ENCODE results near the gene ALG9. TPM values are rescaled to one million over a fixed set of nuclear protein-coding genes. Genes with fewer than 3 reads are reported as not detected.

The ALG9 gene, protein sequence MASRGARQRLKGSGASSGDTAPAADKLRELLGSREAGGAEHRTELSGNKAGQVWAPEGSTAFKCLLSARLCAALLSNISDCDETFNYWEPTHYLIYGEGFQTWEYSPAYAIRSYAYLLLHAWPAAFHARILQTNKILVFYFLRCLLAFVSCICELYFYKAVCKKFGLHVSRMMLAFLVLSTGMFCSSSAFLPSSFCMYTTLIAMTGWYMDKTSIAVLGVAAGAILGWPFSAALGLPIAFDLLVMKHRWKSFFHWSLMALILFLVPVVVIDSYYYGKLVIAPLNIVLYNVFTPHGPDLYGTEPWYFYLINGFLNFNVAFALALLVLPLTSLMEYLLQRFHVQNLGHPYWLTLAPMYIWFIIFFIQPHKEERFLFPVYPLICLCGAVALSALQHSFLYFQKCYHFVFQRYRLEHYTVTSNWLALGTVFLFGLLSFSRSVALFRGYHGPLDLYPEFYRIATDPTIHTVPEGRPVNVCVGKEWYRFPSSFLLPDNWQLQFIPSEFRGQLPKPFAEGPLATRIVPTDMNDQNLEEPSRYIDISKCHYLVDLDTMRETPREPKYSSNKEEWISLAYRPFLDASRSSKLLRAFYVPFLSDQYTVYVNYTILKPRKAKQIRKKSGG
- polyA plus RNA-seq (ENCODE audit: insufficient read length in 12 of 12): 10 to 100 TPM in 11 of 12 donors, not detected in 1; 18.9 to 38.9 (median 32.4) TPM
- long read RNA-seq, donor 1, partial matches to known transcripts: 0 of 2 reads
- long read RNA-seq, donor 1, other reads (novel, unspliced or antisense): 0 of 2 reads
- long read RNA-seq, donor 2, partial matches to known transcripts: 0 of 6 reads
- long read RNA-seq, donor 2, other reads (novel, unspliced or antisense): 0 of 6 reads
- long read RNA-seq, donor 3, partial matches to known transcripts: 0 of 2 reads
- long read RNA-seq, donor 3, other reads (novel, unspliced or antisense): 0 of 2 reads
- long read RNA-seq, donor 4, partial matches to known transcripts: 0 of 1 reads
- long read RNA-seq, donor 4, other reads (novel, unspliced or antisense): 0 of 1 reads
- long read RNA-seq, donor 5: 0 reads
- long read RNA-seq, donor 6, partial matches to known transcripts: 0 of 3 reads
- long read RNA-seq, donor 6, other reads (novel, unspliced or antisense): 0 of 3 reads
- long read RNA-seq, donor 7, partial matches to known transcripts: 0 of 1 reads
- long read RNA-seq, donor 7, other reads (novel, unspliced or antisense): 0 of 1 reads
- long read RNA-seq, donor 8, partial matches to known transcripts: 0 of 3 reads
- long read RNA-seq, donor 8, other reads (novel, unspliced or antisense): 0 of 3 reads
- long read RNA-seq, donor 9, partial matches to known transcripts: 0 of 3 reads
- long read RNA-seq, donor 9, other reads (novel, unspliced or antisense): 0 of 3 reads
- long read RNA-seq, donor 10, partial matches to known transcripts: 0 of 2 reads
- long read RNA-seq, donor 10, other reads (novel, unspliced or antisense): 0 of 2 reads
- long read RNA-seq, donor 11, partial matches to known transcripts: 0 of 3 reads
- long read RNA-seq, donor 11, other reads (novel, unspliced or antisense): 0 of 3 reads

- peak; percentile 92 for DNase-seq
Observed at GRCh38 chr11:111870886-111871692, at the start of gene ALG9. Gene ALG9, minus strand, starts transcription at chr11:111871581. Its CDS starts 99 bp downstream, at chr11:111871482.

- no peak for DNase-seq
Observed at GRCh38 chr11:111920908-111921307, 49.5 kb upstream of the ALG9 start.

GRCh38 chr11:111918390-111919256 lies 47.2 kb upstream of the ALG9 start, which contains the start of gene C11orf52:
Gene C11orf52, plus strand, starts transcription at chr11:111918913. Its CDS starts 60 bp downstream, at chr11:111918973.
- no peak for DNase-seq

DNA sequence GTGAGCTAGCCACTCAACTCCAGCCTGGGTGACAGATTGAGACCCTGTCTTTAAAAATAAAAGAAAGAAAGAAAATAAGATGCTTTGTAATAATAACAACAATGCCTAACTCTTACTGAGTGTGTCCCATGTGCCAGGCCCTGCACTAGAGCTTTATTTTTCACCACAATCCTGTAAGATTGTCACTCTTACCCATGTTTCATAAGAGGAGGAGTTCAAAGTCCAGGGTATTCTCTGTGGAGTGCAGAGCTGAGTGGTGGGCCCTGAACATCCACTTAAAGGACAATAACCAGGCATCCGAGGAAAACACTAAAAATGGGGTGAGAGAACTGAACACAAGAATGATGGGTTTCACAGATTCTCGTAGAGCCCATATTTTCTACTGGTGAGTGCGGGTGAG lies 46.4 kb upstream of the ALG9 start:
- DNase-seq: no peak

DNA sequence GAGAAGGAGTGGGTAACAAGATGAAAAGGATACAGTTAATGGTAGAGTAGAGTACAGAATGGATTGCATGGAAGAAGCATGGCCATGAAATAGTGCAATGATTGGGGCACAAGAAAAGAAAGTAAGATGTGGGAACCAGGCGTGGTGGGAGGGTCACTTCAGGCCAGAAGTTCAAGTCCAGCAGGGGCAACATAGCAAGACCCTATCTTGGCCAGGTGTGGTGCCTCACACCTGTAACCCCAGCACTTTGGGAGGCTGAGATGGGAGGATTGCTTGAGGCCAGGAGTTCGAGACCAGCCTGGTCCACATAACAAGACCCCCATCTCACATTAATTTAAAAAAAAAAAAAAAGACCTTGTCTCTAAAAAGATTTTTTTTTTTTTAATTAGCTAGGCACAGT lies 45.9 kb upstream of the ALG9 start:
- DNase-seq: no peak

DNA sequence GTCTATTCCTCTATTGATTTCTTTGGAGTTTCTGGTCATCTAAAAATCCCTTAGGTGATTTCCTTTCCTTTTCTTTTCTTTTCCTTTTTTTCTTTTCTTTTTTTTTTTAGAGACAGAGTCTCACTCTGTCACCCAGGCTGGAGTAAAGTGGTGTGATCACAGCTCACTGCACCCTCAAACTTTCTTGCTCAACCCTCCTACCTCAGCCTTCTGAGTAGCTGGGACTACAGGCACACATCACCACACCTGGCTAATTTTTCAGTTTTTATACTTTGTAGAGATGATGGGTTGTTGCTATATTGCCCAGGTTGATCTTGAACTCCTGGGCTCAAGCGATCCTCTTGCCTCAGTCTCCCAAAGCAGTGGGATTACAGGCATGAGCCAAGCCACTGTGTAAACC lies 45.4 kb upstream of the ALG9 start:
- DNase-seq: no peak

DNA sequence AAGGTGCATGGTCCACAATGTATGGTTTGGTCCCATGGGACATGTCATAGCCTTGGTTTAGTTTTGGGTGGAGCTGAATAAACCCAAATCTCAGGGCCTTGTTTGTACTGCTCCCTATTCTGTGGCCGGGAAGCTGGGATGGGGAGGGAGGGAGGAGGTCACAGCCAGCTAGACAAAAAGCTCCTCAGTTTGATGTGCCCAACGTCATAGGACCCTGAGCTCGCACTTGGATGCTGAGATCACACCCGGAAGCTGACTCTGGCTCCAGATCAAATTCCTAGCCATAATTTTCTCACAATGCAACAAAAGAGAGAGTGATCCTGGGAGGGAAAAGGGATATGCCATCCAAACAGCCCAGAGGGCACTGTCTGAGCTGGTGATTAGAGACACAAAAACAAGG lies 42.6 kb upstream of the ALG9 start:
- no peak for DNase-seq

DNA sequence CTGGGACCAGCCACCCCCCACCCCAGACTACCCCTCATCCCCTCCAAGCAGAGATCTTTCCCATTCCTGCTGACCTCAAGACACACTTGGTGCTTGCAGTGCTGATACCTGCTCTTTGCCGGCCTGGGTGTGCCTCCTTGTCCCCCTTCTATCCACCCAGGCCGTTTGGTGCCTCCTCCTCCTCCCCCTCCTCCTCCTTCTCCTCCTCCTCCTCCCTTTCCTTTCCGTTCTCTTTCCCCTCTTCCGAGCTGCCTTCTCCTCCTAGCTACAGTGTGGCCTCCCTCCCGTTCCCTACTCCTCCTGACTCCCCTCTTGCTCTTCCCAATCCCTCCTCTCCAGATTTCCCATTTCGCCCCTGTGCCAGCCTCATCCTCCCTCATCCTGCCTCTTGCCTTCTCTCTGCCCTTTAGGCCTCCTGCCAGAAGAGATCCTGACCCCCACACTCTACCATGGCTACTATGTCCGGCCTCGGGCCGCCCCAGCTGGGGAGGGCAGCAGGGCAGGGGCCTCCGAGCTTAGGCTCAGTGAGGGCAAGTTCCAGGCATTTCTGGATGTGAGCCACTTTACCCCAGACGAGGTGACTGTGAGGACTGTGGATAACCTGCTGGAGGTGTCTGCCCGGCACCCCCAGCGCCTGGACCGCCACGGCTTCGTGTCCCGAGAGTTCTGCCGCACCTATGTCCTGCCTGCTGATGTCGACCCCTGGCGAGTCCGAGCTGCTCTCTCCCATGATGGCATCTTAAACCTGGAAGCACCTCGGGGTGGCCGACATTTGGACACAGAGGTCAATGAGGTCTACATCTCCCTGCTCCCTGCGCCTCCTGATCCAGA lies 41.9 kb upstream of the ALG9 start:
- DNase-seq: no peak

GRCh38 chr11:111912535-111912934 lies 41.2 kb upstream of the ALG9 start, which contains the start of gene HSPB2:
Gene HSPB2, plus strand, starts transcription at chr11:111912734. Its CDS starts 96 bp downstream, at chr11:111912830.
- no peak for DNase-seq

- peak; percentile 84 for DNase-seq
Observed at GRCh38 chr11:111911563-111912401, 40.4 kb upstream of the ALG9 start, which contains the start of gene CRYAB. Gene CRYAB, minus strand, starts transcription at chr11:111911770. Its CDS starts 46 bp downstream, at chr11:111911724.

- DNase-seq: no peak
Observed at GRCh38 chr11:111910676-111911562, 39.5 kb upstream of the ALG9 start.

DNA sequence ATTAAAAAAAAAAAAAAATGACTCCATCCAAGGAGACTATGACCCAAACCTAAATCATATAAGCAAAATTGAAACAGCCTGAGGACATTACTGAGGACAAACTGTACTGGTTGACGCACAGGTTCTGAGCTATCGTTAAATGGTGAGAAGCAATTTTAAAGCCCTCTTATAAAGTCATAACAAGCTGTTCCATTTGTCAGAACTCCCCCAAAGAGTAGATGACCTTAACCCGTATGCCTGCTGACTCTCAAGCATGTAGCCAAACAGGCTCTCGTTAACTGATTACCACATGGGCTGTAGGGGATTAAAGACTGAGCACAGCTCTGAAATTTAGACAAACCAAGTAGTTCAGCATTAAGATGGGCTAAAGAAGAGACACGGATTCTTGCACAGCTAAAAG lies 38.0 kb upstream of the ALG9 start:
- no peak for DNase-seq

DNA sequence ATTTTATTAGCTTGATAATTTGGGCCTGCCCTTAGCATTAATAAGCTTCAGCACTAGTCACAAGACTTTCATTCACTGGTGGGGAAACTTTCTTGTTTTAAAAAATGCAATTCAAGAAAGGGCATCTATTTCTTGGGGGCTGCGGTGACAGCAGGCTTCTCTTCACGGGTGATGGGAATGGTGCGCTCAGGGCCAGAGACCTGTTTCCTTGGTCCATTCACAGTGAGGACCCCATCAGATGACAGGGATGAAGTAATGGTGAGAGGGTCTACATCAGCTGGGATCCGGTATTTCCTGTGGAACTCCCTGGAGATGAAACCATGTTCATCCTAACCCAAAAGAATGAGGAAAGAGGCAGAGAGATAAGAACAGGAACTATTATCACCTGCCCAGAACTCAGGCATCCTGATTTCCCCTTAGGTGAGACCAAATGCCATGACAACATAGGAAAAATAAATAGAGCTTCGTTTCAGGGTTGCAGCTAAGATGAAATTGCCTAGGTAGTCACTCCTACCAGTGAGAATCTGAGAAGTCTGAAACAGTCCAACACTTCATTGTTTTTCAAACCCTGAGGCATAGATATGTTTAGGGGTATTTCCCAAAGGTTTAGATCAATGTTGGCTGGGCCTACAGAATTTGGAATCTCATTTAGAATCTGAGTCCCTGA lies 37.4 kb upstream of the ALG9 start:
- no peak for DNase-seq

- no peak for DNase-seq
Observed at GRCh38 chr11:111906680-111907079, 35.3 kb upstream of the ALG9 start.

DNA sequence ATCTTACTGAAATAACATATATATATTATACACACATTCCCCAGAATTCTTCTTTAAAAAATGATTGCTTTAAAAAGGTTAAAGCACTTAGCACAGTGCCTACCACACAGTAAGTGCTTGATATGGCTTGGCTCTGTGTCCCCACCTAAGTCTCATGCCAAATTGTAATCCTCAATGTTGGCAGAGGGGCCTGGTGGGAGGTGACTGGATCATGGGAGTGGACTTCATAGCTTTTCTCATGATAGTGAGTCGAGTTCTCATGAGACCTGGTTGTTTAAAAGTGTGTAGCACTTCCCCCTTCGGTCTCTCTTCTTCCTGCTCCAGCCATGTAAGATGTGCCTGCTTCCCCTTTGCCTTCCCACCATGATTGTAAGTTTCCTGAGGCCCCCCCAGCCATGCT lies 34.0 kb upstream of the ALG9 start:
- DNase-seq: no peak

DNA sequence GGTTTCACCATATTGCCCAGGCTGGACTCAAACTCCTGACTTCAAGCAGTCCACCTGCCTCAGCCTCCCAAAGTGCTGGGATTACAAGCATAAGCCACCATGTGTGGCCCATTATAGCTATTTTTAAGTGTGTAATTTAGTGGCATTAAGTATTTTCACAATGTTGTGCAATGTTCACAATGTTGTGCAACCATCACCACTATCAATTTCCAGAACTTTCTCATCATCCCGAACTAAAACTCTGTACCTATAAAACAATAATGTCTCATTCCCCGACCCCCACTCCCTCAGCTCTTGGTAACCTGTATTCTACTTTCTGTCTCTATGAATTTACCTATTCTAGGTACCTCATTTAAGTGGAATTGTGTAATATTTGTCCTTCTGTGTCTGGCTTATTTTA lies 15.5 kb upstream of the ALG9 start:
- no peak for DNase-seq
